Neural crest cell (in vitro differentiated cells): ENCODE measurements around the gene TFB2M. TPM values are rescaled to one million over a fixed set of nuclear protein-coding genes. Genes with fewer than 3 reads are reported as not detected.
"Not testable (repeated sequence)": the region's sequence is repeated elsewhere in the genome, so short reads cannot be mapped to it uniquely, and the experiment has no call there.

Experiments used
- DNase-seq: peaks from one replicate; pipeline ENCODE4 v3.0.0; 2021; ENCODE audit warnings: low read depth, mixed read lengths, low spot score
- H3K27ac Mint-ChIP-seq: one replicate; pipeline ENCODE4 v1.8.0; 2021; ENCODE audit warnings: mild to moderate bottlenecking, mixed read lengths; ENCODE audit not compliant: unreplicated experiment
- H3K27me3 Mint-ChIP-seq: 2 replicates; pipeline ENCODE4 v1.8.0; 2021; ENCODE audit warnings: low read depth, mild to moderate bottlenecking, mixed read lengths
- H3K36me3 Mint-ChIP-seq: 2 replicates; pipeline ENCODE4 v1.8.0; 2021; ENCODE audit warnings: low read depth, mild to moderate bottlenecking, mixed read lengths
- H3K4me1 Mint-ChIP-seq: 2 replicates; pipeline ENCODE4 v1.8.0; 2021; ENCODE audit warnings: mixed read lengths
- H3K4me3 Mint-ChIP-seq: one replicate; pipeline ENCODE4 v1.8.0; 2021; ENCODE audit warnings: mild to moderate bottlenecking, mixed read lengths
- H3K9me3 Mint-ChIP-seq: 2 replicates; pipeline ENCODE4 v1.8.0; 2021; ENCODE audit warnings: mixed read lengths
- CTCF ChIP-seq: fragments of 200-600 bp; sonication (generic); conservative IDR thresholded peaks from 2 replicates; pipeline ENCODE4 v1.5.0; 2021; ENCODE audit warnings: antibody characterized with exemption, mild to moderate bottlenecking
- total RNA-seq: library from RNA; stranded (reverse); gene quantifications from 2 replicates; pipeline ENCODE4 v1.2.1, GENCODE V29; 2021

The TFB2M gene
- total RNA-seq, 1 donor from 2014 or later: 9.0 TPM

GRCh38 chr1:246566813-246567645 is 968 bp upstream of the TFB2M start:
- no peak for DNase-seq
- H3K9me3 Mint-ChIP-seq: no peaks in the 10 kb centered on the region
- TF ChIP-seq CTCF: no peak
- H3K4me3 Mint-ChIP-seq: peak overlapping the region; percentile 99
- H3K36me3 Mint-ChIP-seq: no peaks in the 10 kb centered on the region
- H3K4me1 Mint-ChIP-seq: peaks cover 30% of the 10 kb centered on the region
- no peaks in the 10 kb centered on the region for H3K27me3 Mint-ChIP-seq
- H3K27ac Mint-ChIP-seq: peak overlapping the region; percentile 91

- Mint-ChIP-seq H3K27me3 (no peaks in the 10 kb centered on the region), H3K9me3 (no peaks in the 10 kb centered on the region), H3K4me3 (peak overlapping the region; percentile 99), H3K36me3 (no peaks in the 10 kb centered on the region), H3K27ac (peak overlapping the region; percentile 91), H3K4me1 (peaks cover 30% of the 10 kb centered on the region)
- TF ChIP-seq CTCF: no peak
- no peak for DNase-seq
Measured at GRCh38 chr1:246565751-246566127, 322 bp downstream of the TFB2M start.

GRCh38 chr1:246564839-246565750 is 966 bp downstream of the TFB2M start:
- H3K4me3 Mint-ChIP-seq: peak overlapping the region; percentile 99
- peak overlapping the region; percentile 8 for H3K27ac Mint-ChIP-seq
- no peaks in the 10 kb centered on the region for H3K27me3 Mint-ChIP-seq
- H3K4me1 Mint-ChIP-seq: peaks cover 30% of the 10 kb centered on the region
- TF ChIP-seq CTCF: no peak
- no peaks in the 10 kb centered on the region for H3K9me3 Mint-ChIP-seq
- DNase-seq: no peak
- no peaks in the 10 kb centered on the region for H3K36me3 Mint-ChIP-seq

- not testable (repeated sequence) for H3K4me1 Mint-ChIP-seq, H3K27me3 Mint-ChIP-seq, H3K36me3 Mint-ChIP-seq, H3K9me3 Mint-ChIP-seq, DNase-seq, H3K27ac Mint-ChIP-seq
- H3K4me3 Mint-ChIP-seq: peak overlapping the region; percentile 23
- TF ChIP-seq CTCF: peak; percentile 29
Measured at GRCh38 chr1:246560833-246561232, 5.2 kb downstream of the TFB2M start.

- H3K4me3 Mint-ChIP-seq: no peak overlapping the region
- no peaks in the 10 kb centered on the region for H3K4me1 Mint-ChIP-seq
- TF ChIP-seq CTCF: no peak
- no peak for DNase-seq
- no peaks in the 10 kb centered on the region for H3K9me3 Mint-ChIP-seq
- peaks cover 10% of the 10 kb centered on the region for H3K36me3 Mint-ChIP-seq
- H3K27ac Mint-ChIP-seq: no peak overlapping the region
- H3K27me3 Mint-ChIP-seq: no peaks in the 10 kb centered on the region
Measured at GRCh38 chr1:246559310-246559709, 6.8 kb downstream of the TFB2M start.
